Measurements from ENCODE around the gene TECPR1. TPM values are rescaled to one million over a fixed set of nuclear protein-coding genes. Genes with fewer than 3 reads are reported as not detected.

Gene TECPR1
- polyA plus RNA-seq, 1 experiment = 3.5 TPM

DNA sequence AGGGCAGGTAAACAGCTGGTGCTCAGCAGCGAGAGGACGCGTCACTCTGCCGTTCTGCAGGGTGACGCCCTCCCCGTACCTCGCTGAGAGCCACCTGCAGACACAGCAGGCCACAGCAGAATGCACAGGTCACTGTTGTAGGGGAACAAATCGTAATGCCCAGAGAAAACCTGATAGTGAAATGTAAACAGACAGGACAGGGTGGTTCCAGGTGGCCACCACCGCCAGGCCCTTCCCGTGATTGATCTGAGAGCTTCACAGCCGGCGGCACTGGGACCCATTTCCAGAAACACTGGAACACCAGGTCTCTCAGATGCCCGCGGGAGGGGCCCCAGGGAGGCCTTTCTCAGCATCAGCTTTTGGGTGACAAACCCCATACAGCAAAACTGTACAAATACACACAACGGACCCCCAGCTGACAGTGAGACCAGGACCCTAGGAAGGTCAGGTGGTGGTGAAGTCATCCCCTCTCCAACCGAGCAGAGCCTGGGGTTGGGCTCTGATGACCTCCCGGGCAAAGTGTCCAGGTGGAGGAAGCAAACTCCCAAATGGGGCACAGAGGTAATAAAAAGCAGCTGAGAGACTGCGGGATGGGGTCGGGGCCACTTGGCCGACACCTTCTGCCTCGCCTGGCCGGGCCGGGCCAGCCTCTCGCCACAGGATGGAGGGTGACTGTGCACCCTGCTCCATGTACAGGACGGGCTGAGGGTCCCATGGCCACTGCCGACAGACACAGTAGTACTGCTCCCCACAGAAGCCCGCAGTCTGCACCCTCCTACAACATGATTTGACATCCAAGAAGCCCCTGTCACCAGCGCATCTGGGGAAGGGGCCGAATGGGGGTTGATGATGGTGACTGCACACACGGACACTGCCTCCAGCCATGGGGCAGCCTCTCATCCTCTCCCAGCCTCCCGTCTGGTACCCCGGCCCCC is 36.2 kb downstream of the TECPR1 start:
- TF ChIP-seq, protein P1, sequence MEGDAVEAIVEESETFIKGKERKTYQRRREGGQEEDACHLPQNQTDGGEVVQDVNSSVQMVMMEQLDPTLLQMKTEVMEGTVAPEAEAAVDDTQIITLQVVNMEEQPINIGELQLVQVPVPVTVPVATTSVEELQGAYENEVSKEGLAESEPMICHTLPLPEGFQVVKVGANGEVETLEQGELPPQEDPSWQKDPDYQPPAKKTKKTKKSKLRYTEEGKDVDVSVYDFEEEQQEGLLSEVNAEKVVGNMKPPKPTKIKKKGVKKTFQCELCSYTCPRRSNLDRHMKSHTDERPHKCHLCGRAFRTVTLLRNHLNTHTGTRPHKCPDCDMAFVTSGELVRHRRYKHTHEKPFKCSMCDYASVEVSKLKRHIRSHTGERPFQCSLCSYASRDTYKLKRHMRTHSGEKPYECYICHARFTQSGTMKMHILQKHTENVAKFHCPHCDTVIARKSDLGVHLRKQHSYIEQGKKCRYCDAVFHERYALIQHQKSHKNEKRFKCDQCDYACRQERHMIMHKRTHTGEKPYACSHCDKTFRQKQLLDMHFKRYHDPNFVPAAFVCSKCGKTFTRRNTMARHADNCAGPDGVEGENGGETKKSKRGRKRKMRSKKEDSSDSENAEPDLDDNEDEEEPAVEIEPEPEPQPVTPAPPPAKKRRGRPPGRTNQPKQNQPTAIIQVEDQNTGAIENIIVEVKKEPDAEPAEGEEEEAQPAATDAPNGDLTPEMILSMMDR (IDR thresholded peaks at IDR 0.05; ENCODE audit: low read depth, low read length) = no peak
- Histone ChIP-seq H3K4me3 (ENCODE audit: low read depth, low read length) (no peak overlapping the region), H3K9me3 (ENCODE audit: control insufficient read depth, insufficient read depth, low read length) (peaks cover 4% of the 10 kb centered on the region; the same call in 1 of the 2 replicates), H3K27ac (ENCODE audit: low read depth, low read length) (no peak overlapping the region), H3K27me3 (ENCODE audit: control insufficient read depth, insufficient read depth, low read length) (no peaks in the 10 kb centered on the region)
- ChIA-PET POLR2A (interaction anchor here (0.7 kb wide), 1 partner anchor 12 kb away, joined by 10 read pairs; no protein-coding TSS in a partner anchor), CTCF (no interaction called here)
- DNase-seq (ENCODE audit: low read depth, low spot score) = no peak

DNA sequence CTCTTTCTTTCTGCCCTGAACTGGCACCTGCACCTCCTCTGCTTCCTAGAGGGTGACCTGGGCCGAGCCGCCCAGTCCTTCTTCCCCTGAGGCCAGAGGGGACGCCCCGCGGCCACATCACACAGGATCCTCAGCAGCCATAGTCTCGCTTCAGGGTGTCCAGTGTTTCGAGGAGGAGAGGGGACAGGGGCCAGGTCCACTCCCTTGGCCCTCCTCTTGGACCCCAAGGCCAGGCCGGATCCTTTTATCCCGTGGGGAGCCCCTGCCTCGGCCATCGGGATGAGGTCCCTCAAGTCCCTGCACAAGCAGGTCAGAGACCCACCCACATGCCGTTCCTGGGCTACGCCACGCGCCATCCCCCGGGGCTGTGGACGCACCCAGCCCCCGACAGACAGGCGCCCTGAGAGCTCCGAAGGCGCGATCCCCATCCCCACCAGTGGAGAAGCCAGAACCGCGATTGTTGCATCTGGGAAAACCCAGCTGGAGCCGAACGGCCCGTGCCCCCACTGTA is 37.2 kb downstream of the TECPR1 start:
- POLR2A ChIA-PET = no interaction called here
- H3K4me3 ChIP-seq (ENCODE audit: low read depth, low read length) = no peak overlapping the region
- DNase-seq (ENCODE audit: low read depth, low spot score) = no peak
- peaks cover 4% of the 10 kb centered on the region; the same call in 1 of the 2 replicates for H3K9me3 ChIP-seq (ENCODE audit: control insufficient read depth, insufficient read depth, low read length)
- H3K27ac ChIP-seq (ENCODE audit: low read depth, low read length) = no peak overlapping the region
- no peaks in the 10 kb centered on the region for H3K27me3 ChIP-seq (ENCODE audit: control insufficient read depth, insufficient read depth, low read length)
- CTCF ChIA-PET = no interaction called here
- TF ChIP-seq, protein P1 (IDR thresholded peaks at IDR 0.05; ENCODE audit: low read depth, low read length) = no peak

DNA sequence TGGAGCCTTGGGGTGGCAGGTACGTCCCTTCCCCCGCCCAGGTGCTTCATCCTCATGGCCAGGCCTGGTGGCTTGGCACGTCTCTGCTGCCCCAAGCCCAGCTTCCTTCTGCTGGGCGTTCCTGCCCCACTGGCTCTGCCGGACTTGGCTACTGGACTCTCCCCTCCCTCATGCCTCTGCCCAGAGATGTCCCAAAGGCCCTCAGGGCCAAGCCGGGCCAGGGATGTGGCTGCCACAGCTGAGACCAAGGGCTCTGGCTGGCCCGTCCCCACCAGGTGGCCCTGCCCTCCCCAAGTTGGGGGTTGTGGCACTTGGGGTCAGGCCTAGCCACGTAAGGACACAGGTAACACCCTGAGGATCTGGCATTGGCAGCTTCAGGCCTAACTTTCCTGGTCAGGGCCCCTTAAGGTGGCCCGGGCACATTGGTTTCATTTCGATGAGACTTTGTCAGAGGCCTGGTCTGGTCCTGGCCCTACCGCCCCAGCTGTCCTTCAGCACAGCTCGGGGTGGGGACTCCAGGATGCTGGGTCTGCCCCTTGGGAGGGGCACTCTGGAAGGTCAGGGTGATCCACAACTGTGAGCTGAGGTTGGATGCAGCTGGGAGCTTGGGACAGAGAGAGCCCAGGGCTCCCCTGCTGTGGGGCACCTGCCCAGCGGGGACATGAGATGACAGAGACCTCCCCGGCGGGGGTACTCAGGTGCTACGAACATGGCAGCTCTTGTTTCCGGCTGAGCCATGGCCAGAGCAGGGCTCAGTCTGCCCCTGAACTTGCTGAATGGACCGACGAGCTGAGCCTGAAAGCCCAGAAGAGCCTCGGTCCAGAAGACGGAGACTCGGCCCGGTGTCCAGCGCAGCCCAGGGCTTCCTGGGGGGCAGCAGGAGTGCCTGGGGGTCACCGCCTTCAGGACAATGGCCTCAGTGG is 37.9 kb downstream of the TECPR1 start:
- no peak overlapping the region for H3K4me3 ChIP-seq (ENCODE audit: low read depth, low read length)
- peaks cover 4% of the 10 kb centered on the region; the same call in 1 of the 2 replicates for H3K9me3 ChIP-seq (ENCODE audit: control insufficient read depth, insufficient read depth, low read length)
- ChIA-PET CTCF (no interaction called here), POLR2A (no interaction called here)
- TF ChIP-seq, protein P1 (IDR thresholded peaks at IDR 0.05; ENCODE audit: low read depth, low read length) = no peak
- no peaks in the 10 kb centered on the region for H3K27me3 ChIP-seq (ENCODE audit: control insufficient read depth, insufficient read depth, low read length)
- peak overlapping the region; percentile 21 for H3K27ac ChIP-seq (ENCODE audit: low read depth, low read length)
- no peak for DNase-seq (ENCODE audit: low read depth, low spot score)

DNA sequence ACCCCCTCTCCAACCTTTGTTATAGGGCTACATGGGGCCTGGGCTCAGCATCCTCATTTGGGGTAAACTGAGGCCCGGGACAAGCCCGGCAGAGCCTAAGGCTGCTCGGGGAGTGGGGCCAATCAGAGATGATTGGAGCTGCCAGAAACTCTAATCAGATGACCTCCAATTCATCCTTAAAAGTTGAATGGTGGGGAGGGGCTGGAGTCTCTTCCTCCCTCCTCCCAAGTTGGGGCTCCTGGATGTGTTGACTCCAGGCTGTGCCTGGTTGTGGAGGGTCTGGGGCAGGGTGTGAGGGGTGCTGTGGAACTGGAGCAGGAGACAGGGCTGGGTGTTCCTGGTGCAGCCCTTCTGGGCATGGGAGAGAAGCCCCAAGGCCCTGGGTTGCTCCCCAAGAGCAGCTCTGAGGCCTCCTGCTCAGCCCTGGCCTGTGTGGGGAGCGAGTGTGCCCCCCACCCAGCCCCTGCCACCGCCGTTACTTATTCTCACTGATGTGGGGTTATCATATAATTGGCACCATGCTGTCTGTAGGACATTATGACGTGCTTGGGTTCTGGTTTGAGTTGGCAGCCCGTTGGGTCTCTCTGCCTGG is 38.6 kb downstream of the TECPR1 start:
- peaks cover 4% of the 10 kb centered on the region; the same call in 1 of the 2 replicates for H3K9me3 ChIP-seq (ENCODE audit: control insufficient read depth, insufficient read depth, low read length)
- ChIA-PET POLR2A (no interaction called here), CTCF (no interaction called here)
- DNase-seq (ENCODE audit: low read depth, low spot score) = no peak
- H3K27ac ChIP-seq (ENCODE audit: low read depth, low read length) = no peak overlapping the region
- H3K4me3 ChIP-seq (ENCODE audit: low read depth, low read length) = no peak overlapping the region
- TF ChIP-seq, protein P1 (IDR thresholded peaks at IDR 0.05; ENCODE audit: low read depth, low read length) = no peak
- no peaks in the 10 kb centered on the region for H3K27me3 ChIP-seq (ENCODE audit: control insufficient read depth, insufficient read depth, low read length)

Data from AG04450 (cell line).